ENCODE measurements around the gene LSG1. TPM values are rescaled to one million over a fixed set of nuclear protein-coding genes. Genes with fewer than 3 reads are reported as not detected.

The LSG1 gene
- total and polyA plus RNA-seq, 2 experiments from 2014 or later, result 49.2 to 57.1 TPM

DNA sequence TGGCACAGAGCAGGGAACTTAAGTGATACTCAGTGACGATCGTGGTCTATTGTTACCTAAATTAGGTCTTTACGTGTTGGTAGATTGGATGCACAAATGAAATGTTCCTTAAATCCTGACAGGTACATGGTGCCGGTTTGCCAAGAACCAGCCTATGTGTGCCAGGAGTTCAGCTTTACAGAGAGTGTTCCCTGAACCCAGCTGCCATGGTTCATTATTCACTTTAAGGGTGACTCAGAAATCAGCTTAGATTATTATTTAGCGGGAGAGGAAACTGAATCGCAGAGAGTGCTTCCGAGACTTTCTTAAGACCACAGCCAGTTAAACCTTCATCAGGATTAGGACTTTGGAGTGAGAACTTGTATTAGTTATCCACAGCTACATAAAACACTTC, 35.2 kb upstream of the LSG1 start (continued):
- TF ChIP-seq, protein P1, sequence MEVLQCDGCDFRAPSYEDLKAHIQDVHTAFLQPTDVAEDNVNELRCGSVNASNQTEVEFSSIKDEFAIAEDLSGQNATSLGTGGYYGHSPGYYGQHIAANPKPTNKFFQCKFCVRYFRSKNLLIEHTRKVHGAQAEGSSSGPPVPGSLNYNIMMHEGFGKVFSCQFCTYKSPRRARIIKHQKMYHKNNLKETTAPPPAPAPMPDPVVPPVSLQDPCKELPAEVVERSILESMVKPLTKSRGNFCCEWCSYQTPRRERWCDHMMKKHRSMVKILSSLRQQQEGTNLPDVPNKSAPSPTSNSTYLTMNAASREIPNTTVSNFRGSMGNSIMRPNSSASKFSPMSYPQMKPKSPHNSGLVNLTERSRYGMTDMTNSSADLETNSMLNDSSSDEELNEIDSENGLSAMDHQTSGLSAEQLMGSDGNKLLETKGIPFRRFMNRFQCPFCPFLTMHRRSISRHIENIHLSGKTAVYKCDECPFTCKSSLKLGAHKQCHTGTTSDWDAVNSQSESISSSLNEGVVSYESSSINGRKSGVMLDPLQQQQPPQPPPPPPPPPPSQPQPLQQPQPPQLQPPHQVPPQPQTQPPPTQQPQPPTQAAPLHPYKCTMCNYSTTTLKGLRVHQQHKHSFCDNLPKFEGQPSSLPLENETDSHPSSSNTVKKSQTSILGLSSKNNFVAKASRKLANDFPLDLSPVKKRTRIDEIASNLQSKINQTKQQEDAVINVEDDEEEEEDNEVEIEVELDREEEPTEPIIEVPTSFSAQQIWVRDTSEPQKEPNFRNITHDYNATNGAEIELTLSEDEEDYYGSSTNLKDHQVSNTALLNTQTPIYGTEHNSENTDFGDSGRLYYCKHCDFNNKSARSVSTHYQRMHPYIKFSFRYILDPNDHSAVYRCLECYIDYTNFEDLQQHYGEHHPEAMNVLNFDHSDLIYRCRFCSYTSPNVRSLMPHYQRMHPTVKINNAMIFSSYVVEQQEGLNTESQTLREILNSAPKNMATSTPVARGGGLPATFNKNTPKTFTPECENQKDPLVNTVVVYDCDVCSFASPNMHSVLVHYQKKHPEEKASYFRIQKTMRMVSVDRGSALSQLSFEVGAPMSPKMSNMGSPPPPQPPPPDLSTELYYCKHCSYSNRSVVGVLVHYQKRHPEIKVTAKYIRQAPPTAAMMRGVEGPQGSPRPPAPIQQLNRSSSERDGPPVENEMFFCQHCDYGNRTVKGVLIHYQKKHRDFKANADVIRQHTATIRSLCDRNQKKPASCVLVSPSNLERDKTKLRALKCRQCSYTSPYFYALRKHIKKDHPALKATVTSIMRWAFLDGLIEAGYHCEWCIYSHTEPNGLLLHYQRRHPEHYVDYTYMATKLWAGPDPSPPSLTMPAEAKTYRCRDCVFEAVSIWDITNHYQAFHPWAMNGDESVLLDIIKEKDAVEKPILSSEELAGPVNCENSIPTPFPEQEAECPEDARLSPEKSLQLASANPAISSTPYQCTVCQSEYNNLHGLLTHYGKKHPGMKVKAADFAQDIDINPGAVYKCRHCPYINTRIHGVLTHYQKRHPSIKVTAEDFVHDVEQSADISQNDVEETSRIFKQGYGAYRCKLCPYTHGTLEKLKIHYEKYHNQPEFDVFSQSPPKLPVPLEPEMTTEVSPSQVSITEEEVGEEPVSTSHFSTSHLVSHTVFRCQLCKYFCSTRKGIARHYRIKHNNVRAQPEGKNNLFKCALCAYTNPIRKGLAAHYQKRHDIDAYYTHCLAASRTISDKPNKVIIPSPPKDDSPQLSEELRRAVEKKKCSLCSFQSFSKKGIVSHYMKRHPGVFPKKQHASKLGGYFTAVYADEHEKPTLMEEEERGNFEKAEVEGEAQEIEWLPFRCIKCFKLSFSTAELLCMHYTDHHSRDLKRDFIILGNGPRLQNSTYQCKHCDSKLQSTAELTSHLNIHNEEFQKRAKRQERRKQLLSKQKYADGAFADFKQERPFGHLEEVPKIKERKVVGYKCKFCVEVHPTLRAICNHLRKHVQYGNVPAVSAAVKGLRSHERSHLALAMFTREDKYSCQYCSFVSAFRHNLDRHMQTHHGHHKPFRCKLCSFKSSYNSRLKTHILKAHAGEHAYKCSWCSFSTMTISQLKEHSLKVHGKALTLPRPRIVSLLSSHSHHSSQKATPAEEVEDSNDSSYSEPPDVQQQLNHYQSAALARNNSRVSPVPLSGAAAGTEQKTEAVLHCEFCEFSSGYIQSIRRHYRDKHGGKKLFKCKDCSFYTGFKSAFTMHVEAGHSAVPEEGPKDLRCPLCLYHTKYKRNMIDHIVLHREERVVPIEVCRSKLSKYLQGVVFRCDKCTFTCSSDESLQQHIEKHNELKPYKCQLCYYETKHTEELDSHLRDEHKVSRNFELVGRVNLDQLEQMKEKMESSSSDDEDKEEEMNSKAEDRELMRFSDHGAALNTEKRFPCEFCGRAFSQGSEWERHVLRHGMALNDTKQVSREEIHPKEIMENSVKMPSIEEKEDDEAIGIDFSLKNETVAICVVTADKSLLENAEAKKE (CRISPR knock-in tag; IDR thresholded peaks at IDR 0.05), result no peak
- TF ChIP-seq EZH2phosphoT487 (IDR thresholded peaks at IDR 0.05; ENCODE audit: unreplicated experiment), result no peak

DNA sequence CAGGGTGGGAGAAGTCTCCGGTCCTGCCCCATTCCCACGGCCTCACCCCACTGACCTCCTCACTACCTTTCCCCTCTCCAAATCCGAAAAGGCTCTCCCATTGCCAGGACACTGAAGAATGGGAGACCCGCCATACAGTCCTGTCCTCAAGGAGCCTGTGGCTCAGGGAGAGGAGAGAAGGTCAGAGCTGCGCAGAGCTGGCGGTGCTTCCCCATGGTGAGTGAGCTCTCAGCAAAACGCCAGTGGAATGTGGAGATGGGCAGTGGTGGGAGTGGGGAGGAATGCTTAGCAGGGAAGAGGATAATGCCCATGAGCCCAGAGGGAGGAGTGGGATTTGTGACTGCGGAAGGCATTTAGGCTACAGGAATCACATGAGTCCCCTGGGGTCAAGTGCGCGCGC, 33.8 kb upstream of the LSG1 start:
- no peak overlapping the region for H3K4me2 ChIP-seq
- peaks cover 9% of the 10 kb centered on the region for H3K4me1 ChIP-seq (ENCODE audit: insufficient read depth)
- H3K27ac ChIP-seq (ENCODE audit: low read depth), result no peak overlapping the region
- no peak for TF ChIP-seq CREB1 (CRISPR knock-in tag; IDR thresholded peaks at IDR 0.05; ENCODE audit: low read depth)
- TF ChIP-seq NANOG (IDR thresholded peaks at IDR 0.05; ENCODE audit: borderline replicate concordance), result no peak
- TF ChIP-seq, protein P2, sequence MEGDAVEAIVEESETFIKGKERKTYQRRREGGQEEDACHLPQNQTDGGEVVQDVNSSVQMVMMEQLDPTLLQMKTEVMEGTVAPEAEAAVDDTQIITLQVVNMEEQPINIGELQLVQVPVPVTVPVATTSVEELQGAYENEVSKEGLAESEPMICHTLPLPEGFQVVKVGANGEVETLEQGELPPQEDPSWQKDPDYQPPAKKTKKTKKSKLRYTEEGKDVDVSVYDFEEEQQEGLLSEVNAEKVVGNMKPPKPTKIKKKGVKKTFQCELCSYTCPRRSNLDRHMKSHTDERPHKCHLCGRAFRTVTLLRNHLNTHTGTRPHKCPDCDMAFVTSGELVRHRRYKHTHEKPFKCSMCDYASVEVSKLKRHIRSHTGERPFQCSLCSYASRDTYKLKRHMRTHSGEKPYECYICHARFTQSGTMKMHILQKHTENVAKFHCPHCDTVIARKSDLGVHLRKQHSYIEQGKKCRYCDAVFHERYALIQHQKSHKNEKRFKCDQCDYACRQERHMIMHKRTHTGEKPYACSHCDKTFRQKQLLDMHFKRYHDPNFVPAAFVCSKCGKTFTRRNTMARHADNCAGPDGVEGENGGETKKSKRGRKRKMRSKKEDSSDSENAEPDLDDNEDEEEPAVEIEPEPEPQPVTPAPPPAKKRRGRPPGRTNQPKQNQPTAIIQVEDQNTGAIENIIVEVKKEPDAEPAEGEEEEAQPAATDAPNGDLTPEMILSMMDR (conservative IDR thresholded peaks at IDR 0.05; ENCODE audit: low read depth in 2 of 2), result no peak
- TF ChIP-seq POLR2AphosphoS5 (IDR thresholded peaks at IDR 0.05; ENCODE audit: low read depth), result no peak
- H3K27me3 Mint-ChIP-seq (ENCODE audit: insufficient read depth, low read depth, poor library complexity), result peaks cover 13% of the 10 kb centered on the region
- no peaks in the 10 kb centered on the region; the same call in 2 of the 3 replicates for H3K9me3 Mint-ChIP-seq
- H3K9me2 ChIP-seq (ENCODE audit: insufficient read depth), result no peaks in the 10 kb centered on the region
- H3F3A ChIP-seq (replicated peaks; ENCODE audit: low read depth), result no peaks in the 10 kb centered on the region
- peaks cover 19% of the 10 kb centered on the region for H3K4me1 Mint-ChIP-seq
- DNase-seq (ENCODE audit: low spot score) (peak; percentile 17), ATAC-seq (peak; percentile 45; the same call in 2 of the 3 replicates)
- no peaks in the 10 kb centered on the region for H3K36me3 Mint-ChIP-seq (ENCODE audit: low read depth)
- H3K79me2 ChIP-seq (replicated peaks; ENCODE audit: insufficient read depth), result no peaks in the 10 kb centered on the region
- H3K27ac Mint-ChIP-seq, result peak overlapping the region; percentile 68
- H3K27me3 ChIP-seq (ENCODE audit: insufficient read depth), result no peaks in the 10 kb centered on the region
- H3K4me3 ChIP-seq, result no peak overlapping the region
- no peaks in the 10 kb centered on the region for H3K36me3 ChIP-seq (ENCODE audit: insufficient read depth)
- no peak overlapping the region for H3K4me3 Mint-ChIP-seq
- H4K20me1 ChIP-seq (replicated peaks; ENCODE audit: insufficient read depth), result no peaks in the 10 kb centered on the region
- H2AFZ ChIP-seq, result no peak overlapping the region
